WI38 (cell line): ENCODE measurements around the gene FLT4.
A peak's percentile ranks its signal among the peaks of the same experiment; 100 is the strongest.

Source experiments
- H3K4me3 ChIP-seq: 2 replicates; pipeline ENCODE4 v1.5.1; 2011; ENCODE audit warnings: low read depth, mild to moderate bottlenecking, control low read depth, low read length
- TF ChIP-seq, protein P1 (sequence below): IDR thresholded peaks from 2 replicates; pipeline ENCODE4 v1.5.1; 2012; ENCODE audit warnings: low read depth, mild to moderate bottlenecking, control low read depth, low read length

FLT4 gene

DNA sequence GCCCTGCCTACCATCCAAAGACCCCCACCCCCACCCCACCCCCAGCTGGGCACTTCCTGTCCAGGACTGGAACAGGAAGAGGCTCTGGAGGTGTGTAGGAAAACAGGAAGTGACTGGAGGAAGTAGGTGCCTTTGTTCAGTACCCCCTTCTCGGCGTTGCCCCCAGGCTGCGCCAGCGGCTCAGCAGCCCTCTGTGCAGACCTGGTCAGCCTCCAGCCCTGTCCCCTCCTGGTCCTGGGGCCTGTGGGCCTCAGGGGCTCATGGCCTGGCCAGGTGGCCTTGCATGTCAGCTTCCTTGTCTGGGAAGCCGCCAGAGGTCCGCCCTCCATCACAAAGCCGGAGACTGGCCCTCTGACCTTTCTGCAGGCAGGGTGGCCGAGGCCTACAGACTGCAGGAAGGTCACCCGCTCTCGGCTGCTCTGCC, 26.0 kb downstream of the FLT4 start:
- no peak overlapping the region for H3K4me3 ChIP-seq
- TF ChIP-seq, protein P1, sequence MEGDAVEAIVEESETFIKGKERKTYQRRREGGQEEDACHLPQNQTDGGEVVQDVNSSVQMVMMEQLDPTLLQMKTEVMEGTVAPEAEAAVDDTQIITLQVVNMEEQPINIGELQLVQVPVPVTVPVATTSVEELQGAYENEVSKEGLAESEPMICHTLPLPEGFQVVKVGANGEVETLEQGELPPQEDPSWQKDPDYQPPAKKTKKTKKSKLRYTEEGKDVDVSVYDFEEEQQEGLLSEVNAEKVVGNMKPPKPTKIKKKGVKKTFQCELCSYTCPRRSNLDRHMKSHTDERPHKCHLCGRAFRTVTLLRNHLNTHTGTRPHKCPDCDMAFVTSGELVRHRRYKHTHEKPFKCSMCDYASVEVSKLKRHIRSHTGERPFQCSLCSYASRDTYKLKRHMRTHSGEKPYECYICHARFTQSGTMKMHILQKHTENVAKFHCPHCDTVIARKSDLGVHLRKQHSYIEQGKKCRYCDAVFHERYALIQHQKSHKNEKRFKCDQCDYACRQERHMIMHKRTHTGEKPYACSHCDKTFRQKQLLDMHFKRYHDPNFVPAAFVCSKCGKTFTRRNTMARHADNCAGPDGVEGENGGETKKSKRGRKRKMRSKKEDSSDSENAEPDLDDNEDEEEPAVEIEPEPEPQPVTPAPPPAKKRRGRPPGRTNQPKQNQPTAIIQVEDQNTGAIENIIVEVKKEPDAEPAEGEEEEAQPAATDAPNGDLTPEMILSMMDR = no peak

DNA sequence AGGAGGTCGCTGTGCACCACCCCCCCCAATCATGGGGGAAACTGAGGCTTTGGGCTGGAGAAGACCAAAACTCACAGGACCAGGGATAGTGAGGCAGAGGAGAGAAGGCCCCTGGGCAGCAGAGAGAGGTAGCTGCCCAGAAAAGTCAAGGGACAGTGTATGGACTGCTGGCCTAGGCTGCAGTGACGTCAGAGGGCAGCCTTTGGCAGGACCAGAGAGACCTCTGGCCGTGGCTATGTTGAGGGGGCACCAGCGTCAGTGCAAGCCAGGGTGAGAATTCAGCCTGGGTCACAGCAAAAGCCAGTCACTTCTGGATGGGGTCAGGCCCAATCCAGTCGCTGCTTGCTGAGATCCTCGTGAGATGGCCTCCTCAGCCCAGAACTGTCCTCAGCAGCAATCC, 26.5 kb downstream of the FLT4 start:
- TF ChIP-seq, protein P1 = no peak
- no peak overlapping the region for H3K4me3 ChIP-seq

DNA sequence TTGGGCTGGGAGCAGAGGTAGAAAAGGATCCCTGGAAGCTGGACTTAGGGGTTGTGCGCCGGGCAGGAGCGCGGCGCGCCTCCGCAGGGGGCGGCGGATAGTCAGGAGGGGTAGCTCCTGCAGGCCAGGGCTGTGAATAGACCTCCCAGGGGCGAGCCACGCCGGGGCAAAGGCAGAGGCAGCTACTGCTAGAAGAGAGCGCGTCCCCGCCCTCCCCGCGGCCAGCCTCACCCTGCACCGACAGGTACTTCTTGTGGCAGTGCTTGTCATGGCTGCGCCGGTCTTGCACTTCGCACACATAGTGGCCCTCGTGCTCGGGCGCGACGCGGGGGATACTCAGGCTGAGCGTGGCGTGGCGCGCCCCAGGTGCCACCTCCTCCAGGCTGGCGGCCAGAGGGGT, 28.1 kb downstream of the FLT4 start:
- TF ChIP-seq, protein P1 = no peak

DNA sequence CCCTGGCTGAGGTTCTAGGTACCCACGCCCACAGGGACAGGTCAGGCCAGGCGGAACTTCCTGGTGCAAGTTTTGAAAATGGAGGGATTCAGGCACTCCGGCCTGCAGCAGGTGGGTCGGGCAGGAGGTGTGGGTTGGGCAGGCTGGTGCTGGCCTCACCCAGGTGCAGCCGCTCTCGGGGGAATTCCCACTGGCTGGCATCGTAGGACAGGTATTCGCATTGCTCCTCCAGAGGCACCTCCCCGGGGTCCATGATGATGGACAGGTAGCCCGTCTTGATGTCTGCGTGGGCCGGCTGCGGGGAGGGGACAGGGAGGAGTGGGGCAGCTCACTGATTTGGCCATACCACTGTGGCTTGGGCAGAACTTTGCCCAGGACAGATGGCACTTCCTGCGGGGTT, 29.4 kb downstream of the FLT4 start:
- no peak overlapping the region for H3K4me3 ChIP-seq
- TF ChIP-seq, protein P1 = no peak

More for the DNA sequence above, 28.1 kb downstream of the FLT4 start:
- no peak overlapping the region for H3K4me3 ChIP-seq

DNA sequence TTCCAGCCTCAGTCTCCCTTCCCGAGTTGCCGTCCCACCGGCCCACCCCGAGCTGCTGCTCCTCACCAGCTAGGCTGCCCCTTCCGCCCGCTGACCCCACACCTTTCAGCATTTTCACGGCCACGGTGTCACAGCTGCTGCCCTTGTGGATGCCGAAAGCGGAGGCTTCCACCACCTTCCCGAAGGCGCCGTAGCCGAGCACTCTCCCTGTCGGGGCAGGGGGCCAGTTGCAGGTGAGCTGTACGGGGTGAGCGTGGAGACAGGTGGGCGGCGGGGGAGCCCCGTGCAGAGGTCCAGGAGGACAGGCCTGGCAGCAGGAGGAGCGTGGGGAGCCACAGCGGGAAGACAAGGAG, 29.9 kb downstream of the FLT4 start:
- TF ChIP-seq, protein P1 = no peak
- H3K4me3 ChIP-seq = no peak overlapping the region

DNA sequence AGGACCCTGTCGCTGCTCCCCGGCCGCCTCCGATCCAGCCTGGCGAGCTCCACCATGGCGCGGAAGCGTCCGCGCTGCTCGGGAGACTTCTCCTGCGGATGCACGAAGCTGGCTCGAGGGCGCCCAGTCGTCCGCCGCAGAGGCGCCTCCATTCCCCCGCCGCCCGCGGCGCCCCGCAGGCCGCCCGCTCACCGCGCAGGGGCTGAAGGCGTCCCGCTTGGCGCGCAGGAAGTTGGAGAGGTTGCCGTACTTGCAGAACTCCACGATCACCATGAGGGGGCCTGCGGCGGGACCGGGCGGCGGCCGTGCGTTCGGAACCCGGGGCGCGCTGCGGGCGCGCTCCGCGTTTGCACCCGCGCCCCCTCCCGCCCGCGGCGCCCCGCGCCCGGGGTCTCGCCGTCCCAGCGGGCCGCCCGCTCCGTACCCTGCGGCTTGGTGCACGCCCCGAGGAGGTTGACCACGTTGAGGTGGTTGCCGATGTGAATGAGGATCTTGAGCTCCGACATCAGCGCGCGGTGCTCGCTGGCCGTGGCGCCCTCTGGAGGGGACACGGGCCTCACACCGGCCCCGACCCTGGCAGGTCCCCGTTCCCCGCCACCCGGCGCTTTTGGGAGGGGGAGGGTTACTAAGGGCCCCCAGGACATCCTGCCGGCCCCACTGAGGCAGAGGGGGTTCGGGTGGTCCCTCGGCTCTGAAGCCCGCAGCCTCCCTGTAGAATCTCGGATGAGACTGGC, 30.4 kb downstream of the FLT4 start:
- peak overlapping the region; percentile 42 for H3K4me3 ChIP-seq
- TF ChIP-seq, protein P1 = peak; percentile 41

DNA sequence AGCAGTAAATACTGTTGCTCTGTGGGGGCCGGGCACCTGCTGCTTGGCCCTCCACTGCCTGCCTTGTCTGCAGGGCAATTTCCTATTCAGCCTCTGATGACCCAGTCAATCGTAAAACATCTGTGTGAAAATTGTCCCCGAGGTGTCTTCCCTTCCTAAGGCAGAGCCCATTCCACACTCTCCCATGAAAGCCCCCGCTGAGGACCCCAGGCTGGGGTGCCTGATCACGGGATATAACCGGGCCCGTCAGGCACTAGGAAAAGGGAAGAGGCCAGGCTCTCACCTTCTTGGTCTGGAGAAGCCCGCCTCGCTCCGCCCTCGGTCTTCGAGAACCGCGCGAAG, 30.9 kb downstream of the FLT4 start:
- peak overlapping the region; percentile 42 for H3K4me3 ChIP-seq
- TF ChIP-seq, protein P1 = no peak
